Measurements from ENCODE around the gene NPAP1.
"Not testable (repeated sequence)": the region's sequence is repeated elsewhere in the genome, so short reads cannot be mapped to it uniquely, and the experiment has no call there.

Gene NPAP1

GRCh38 chr15:24675332-24676144 lies at the start of gene NPAP1:
Gene NPAP1 (plus strand): TSS chr15:24675775. CDS start chr15:24675868, 93 bp downstream.
- no peak for DNase-seq

- DNase-seq, result no peak
These were observed 48.1 kb upstream of the NPAP1 start for GRCh38 chr15:24627443-24627842.

GRCh38 chr15:24633082-24633481 lies 42.5 kb upstream of the NPAP1 start:
- DNase-seq, result no peak

- not testable (repeated sequence) for DNase-seq
These were observed 36.2 kb upstream of the NPAP1 start for GRCh38 chr15:24639412-24639811.

GRCh38 chr15:24645627-24646026 lies 29.9 kb upstream of the NPAP1 start:
- DNase-seq, result no peak

GRCh38 chr15:24659622-24660021 lies 16.0 kb upstream of the NPAP1 start:
- DNase-seq, result no peak

- DNase-seq, result no peak
These were observed 12.6 kb upstream of the NPAP1 start for GRCh38 chr15:24662991-24663390.

- no peak for DNase-seq
These were observed 856 bp downstream of the NPAP1 start for GRCh38 chr15:24676431-24676830.

- no peak for DNase-seq
These were observed 2.9 kb downstream of the NPAP1 start for GRCh38 chr15:24678485-24678884.

GRCh38 chr15:24682002-24682401 lies 6.4 kb downstream of the NPAP1 start:
- DNase-seq, result no peak

GRCh38 chr15:24682905-24683304 lies 7.3 kb downstream of the NPAP1 start:
- not testable (repeated sequence) for DNase-seq

GRCh38 chr15:24683736-24684135 lies 8.2 kb downstream of the NPAP1 start:
- no peak for DNase-seq

GRCh38 chr15:24684313-24684712 lies 8.7 kb downstream of the NPAP1 start:
- DNase-seq, result no peak

- DNase-seq, result no peak
These were observed 20.6 kb downstream of the NPAP1 start for GRCh38 chr15:24696201-24696600.

GRCh38 chr15:24696842-24697241 lies 21.3 kb downstream of the NPAP1 start:
- no peak for DNase-seq

GRCh38 chr15:24718289-24719082 lies 42.9 kb downstream of the NPAP1 start:
- no peak for DNase-seq

- DNase-seq, result no peak
These were observed 54.2 kb downstream of the NPAP1 start for GRCh38 chr15:24729760-24730159.
